ENCODE data around the gene ANKRD28. TPM values are rescaled to one million over a fixed set of nuclear protein-coding genes. Genes with fewer than 3 reads are reported as not detected.

The ANKRD28 gene
- total RNA-seq, 4 donors from 2014 or later = 97.1 to 121 (median 105) TPM

GRCh38 chr3:15676259-15676658 is 121.5 kb downstream of the ANKRD28 start:
- TF ChIP-seq POLR2A (IDR thresholded peaks at IDR 0.05) (no peak), CTCF (IDR thresholded peaks at IDR 0.05 in 4 of 5, conservative IDR thresholded peaks at IDR 0.05 in 1 of 5) (no peak)
- no peak for DNase-seq
- no peaks in the 10 kb centered on the region for H3K9me3 ChIP-seq
- peaks cover 8 to 16% of the 10 kb centered on the region in 2 donors for H3K4me1 ChIP-seq
- H3K27ac ChIP-seq = peak overlapping the region; percentile 1 to 91 (median 82)
- no peak overlapping the region for H3K4me3 ChIP-seq
- intact Hi-C loops (cut with DNase I; ENCODE audit: low total_unique reads) = no loop called here
- ATAC-seq = no peak
- in situ Hi-C loops (cut with MboI; ENCODE audit: low sequenced_read_pairs in 4 of 4) = no loop called here
- peaks cover 0 to 50% of the 10 kb centered on the region in 2 donors for H3K36me3 ChIP-seq
- no peaks in the 10 kb centered on the region for H3K27me3 ChIP-seq

- DNase-seq = no peak
- intact Hi-C loops (cut with DNase I; ENCODE audit: low total_unique reads) = no loop called here
- in situ Hi-C loops (cut with MboI; ENCODE audit: low sequenced_read_pairs in 4 of 4) = no loop called here
- Histone ChIP-seq H3K4me1 (peaks cover 12 to 31% of the 10 kb centered on the region in 2 donors), H3K27ac (peak overlapping the region; percentile 67 to 91 (median 82)), H3K36me3 (peaks cover 0 to 54% of the 10 kb centered on the region in 2 donors), H3K4me3 (no peak overlapping the region), H3K9me3 (no peaks in the 10 kb centered on the region), H3K27me3 (no peaks in the 10 kb centered on the region)
- peak in 1 of 2 donors; percentile 22 for TF ChIP-seq POLR2A (IDR thresholded peaks at IDR 0.05)
- no peak for TF ChIP-seq CTCF (IDR thresholded peaks at IDR 0.05 in 4 of 5, conservative IDR thresholded peaks at IDR 0.05 in 1 of 5)
- ATAC-seq = peak; percentile 95 to 96
Measured at GRCh38 chr3:15673536-15673935, 124.2 kb downstream of the ANKRD28 start.

GRCh38 chr3:15667484-15667883 is 130.3 kb downstream of the ANKRD28 start:
- Histone ChIP-seq H3K4me1 (peaks cover 3 to 31% of the 10 kb centered on the region in 2 donors), H3K4me3 (no peak overlapping the region), H3K36me3 (peaks cover 0 to 32% of the 10 kb centered on the region in 2 donors), H3K9me3 (no peaks in the 10 kb centered on the region), H3K27ac (peak overlapping the region in 3 of 4 donors; percentile 18 to 91 (median 76)), H3K27me3 (no peaks in the 10 kb centered on the region)
- DNase-seq = no peak
- intact Hi-C loops (cut with DNase I; ENCODE audit: low total_unique reads) = no loop called here
- ATAC-seq = no peak
- in situ Hi-C loops (cut with MboI; ENCODE audit: low sequenced_read_pairs in 4 of 4) = no loop called here
- TF ChIP-seq CTCF (IDR thresholded peaks at IDR 0.05 in 4 of 5, conservative IDR thresholded peaks at IDR 0.05 in 1 of 5) (no peak), POLR2A (IDR thresholded peaks at IDR 0.05) (no peak)

- TF ChIP-seq POLR2A (IDR thresholded peaks at IDR 0.05) (no peak), CTCF (IDR thresholded peaks at IDR 0.05 in 4 of 5, conservative IDR thresholded peaks at IDR 0.05 in 1 of 5) (no peak)
- intact Hi-C loops (cut with DNase I; ENCODE audit: low total_unique reads) (no loop called here), in situ Hi-C loops (cut with MboI; ENCODE audit: low sequenced_read_pairs in 4 of 4) (no loop called here)
- Histone ChIP-seq H3K27me3 (no peaks in the 10 kb centered on the region), H3K9me3 (no peaks in the 10 kb centered on the region), H3K36me3 (peaks cover 0 to 32% of the 10 kb centered on the region in 2 donors), H3K27ac (peak overlapping the region in 3 of 4 donors; percentile 12 to 91 (median 24)), H3K4me3 (no peak overlapping the region), H3K4me1 (peaks cover 3 to 28% of the 10 kb centered on the region in 2 donors)
- DNase-seq = no peak
- ATAC-seq = peak in 1 of 2 donors; percentile 60
Measured at GRCh38 chr3:15666277-15666676, 131.5 kb downstream of the ANKRD28 start.

Measured in gastrocnemius medialis (tissue), 4 donors.